ENCODE results near the gene TMEM131. TPM values are rescaled to one million over a fixed set of nuclear protein-coding genes. Genes with fewer than 3 reads are reported as not detected.

TMEM131 gene
- total RNA-seq, 2 donors from 2014 or later, result 20.7 to 21.8 TPM

- H3K4me1 ChIP-seq, result peaks cover 0 to 44% of the 10 kb centered on the region in 2 donors
- no peaks in the 10 kb centered on the region for H3K36me3 ChIP-seq
- no peak overlapping the region for H3K4me3 ChIP-seq
- no peaks in the 10 kb centered on the region for H3K9me3 ChIP-seq
- no peak for DNase-seq (ENCODE audit: low spot score)
- TF ChIP-seq CTCF (IDR thresholded peaks at IDR 0.05), result no peak
- peak overlapping the region; percentile 75 to 85 for H3K27ac ChIP-seq
- H3K27me3 ChIP-seq, result no peaks in the 10 kb centered on the region
Observed at GRCh38 chr2:97871096-97871780, 124.5 kb downstream of the TMEM131 start.

GRCh38 chr2:97870396-97870843 is 125.3 kb downstream of the TMEM131 start:
- peaks cover 0 to 44% of the 10 kb centered on the region in 2 donors for H3K4me1 ChIP-seq

GRCh38 chr2:97869722-97870346 is 125.9 kb downstream of the TMEM131 start:
- Histone ChIP-seq H3K27ac (peak overlapping the region; percentile 75 to 85), H3K27me3 (no peaks in the 10 kb centered on the region), H3K36me3 (no peaks in the 10 kb centered on the region), H3K4me1 (peaks cover 0 to 44% of the 10 kb centered on the region in 2 donors), H3K9me3 (no peaks in the 10 kb centered on the region), H3K4me3 (no peak overlapping the region)
- DNase-seq (ENCODE audit: low spot score), result no peak
- no peak for TF ChIP-seq CTCF (IDR thresholded peaks at IDR 0.05)

More at GRCh38 chr2:97870396-97870843, 125.3 kb downstream of the TMEM131 start:
- no peak for TF ChIP-seq CTCF (IDR thresholded peaks at IDR 0.05)
- H3K36me3 ChIP-seq, result no peaks in the 10 kb centered on the region
- no peak for DNase-seq (ENCODE audit: low spot score)
- H3K27me3 ChIP-seq, result no peaks in the 10 kb centered on the region
- H3K27ac ChIP-seq, result peak overlapping the region; percentile 75 to 85
- H3K9me3 ChIP-seq, result no peaks in the 10 kb centered on the region
- H3K4me3 ChIP-seq, result no peak overlapping the region

- peak overlapping the region; percentile 75 to 85 for H3K27ac ChIP-seq
- H3K36me3 ChIP-seq, result no peaks in the 10 kb centered on the region
- no peak for DNase-seq (ENCODE audit: low spot score)
- no peaks in the 10 kb centered on the region for H3K27me3 ChIP-seq
- H3K4me1 ChIP-seq, result peaks cover 0 to 44% of the 10 kb centered on the region in 2 donors
- no peak for TF ChIP-seq CTCF (IDR thresholded peaks at IDR 0.05)
- no peaks in the 10 kb centered on the region for H3K9me3 ChIP-seq
- H3K4me3 ChIP-seq, result no peak overlapping the region
Observed at GRCh38 chr2:97868986-97869721, 126.6 kb downstream of the TMEM131 start.

GRCh38 chr2:97863829-97864228 is 131.9 kb downstream of the TMEM131 start:
- H3K4me1 ChIP-seq, result peaks cover 0 to 6% of the 10 kb centered on the region in 2 donors
- no peak for DNase-seq (ENCODE audit: low spot score)
- peaks cover 0 to 5% of the 10 kb centered on the region in 2 donors for H3K9me3 ChIP-seq
- H3K36me3 ChIP-seq, result no peaks in the 10 kb centered on the region
- TF ChIP-seq CTCF (IDR thresholded peaks at IDR 0.05), result no peak
- no peak overlapping the region for H3K4me3 ChIP-seq
- H3K27ac ChIP-seq, result no peak overlapping the region
- H3K27me3 ChIP-seq, result no peaks in the 10 kb centered on the region
